Measurements from ENCODE around the gene BRD1.
"Not testable (repeated sequence)": the region's sequence is repeated elsewhere in the genome, so short reads cannot be mapped to it uniquely, and the experiment has no call there.

The BRD1 gene

DNA sequence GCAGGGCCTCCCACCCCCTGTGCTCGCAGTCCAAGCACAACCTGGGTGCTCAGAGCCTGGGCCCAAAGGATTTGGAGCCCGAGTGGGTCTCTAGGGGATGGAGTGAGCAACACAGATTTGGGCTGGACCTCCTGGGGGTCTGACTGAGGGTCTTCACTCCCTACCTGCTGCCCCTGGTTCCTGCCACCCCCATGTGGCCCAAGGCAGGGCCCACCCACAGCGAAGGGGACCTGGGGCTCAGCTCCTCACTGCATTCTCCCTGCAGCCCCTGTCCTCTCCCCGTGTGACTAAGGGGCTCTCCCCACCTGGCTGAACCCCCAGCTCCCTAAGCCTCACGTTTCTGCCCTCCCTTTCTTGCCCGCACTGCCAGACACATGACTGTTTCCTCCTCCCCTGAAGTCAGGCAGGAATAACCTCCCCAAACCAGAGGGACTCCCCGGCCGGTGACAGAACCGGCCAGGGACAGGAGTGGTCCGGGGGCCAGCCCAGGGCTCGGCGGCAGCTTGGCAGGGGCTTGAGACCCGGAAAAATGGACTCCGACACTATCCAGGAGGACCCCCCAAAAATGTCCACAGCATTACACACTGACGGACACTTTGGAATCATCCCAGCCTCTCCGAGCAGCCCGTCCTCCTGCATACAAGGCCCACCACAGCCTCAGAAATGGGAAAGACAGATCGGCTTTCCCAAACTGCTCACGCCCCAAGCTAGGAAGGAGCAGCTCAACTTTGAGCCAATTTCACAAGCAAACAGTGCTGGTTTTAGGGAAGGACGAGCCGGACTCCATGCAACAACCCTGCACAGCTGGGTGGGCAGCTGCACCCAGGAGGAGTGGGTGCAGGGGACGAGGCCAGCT lies 57.8 kb downstream of the BRD1 start:
- Mint-ChIP-seq H3K9me3 (peaks cover 6% of the 10 kb centered on the region), H3K36me3 (ENCODE audit: low read depth) (peaks cover 12% of the 10 kb centered on the region)

DNA sequence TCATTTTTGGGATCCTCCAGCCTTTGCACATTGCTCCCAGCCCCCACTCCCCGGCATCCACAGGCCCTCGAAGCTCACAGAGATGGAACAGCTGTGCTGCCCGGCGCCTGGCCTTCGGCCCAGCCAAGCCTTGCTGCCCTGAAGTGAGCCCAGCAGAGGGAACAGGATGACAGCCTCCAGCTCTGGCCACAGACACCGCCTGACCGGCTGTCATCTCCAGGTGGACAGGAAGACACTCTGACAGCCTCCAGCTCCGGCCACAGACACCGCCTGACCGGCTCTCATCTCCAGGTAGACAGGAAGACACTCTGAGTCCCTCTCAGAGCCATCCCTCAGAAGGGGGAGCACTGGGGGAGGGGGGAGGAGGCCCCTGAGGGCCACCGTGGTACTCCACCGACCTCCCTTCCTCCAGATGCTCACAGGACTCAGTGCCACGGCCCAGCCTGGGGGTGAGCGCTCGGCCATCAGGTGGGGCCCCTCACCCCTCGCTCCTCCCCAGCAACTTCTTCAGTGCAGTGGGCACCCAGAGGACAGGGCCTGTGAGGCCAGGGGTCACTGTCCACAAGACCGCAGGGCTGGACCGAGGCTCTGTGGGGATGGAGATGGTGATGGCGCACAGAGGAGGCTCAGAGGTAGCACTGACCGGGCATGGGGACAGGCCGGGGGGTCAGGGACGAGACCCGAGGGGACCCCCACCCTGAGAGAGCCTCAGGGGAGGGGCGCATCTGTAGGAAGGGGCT lies 58.6 kb downstream of the BRD1 start:
- H3K27ac Mint-ChIP-seq, result no peak overlapping the region
- peaks cover 6% of the 10 kb centered on the region for H3K9me3 Mint-ChIP-seq
- H3K36me3 Mint-ChIP-seq (ENCODE audit: low read depth), result peaks cover 8% of the 10 kb centered on the region
- H3K4me1 Mint-ChIP-seq (ENCODE audit: low read depth), result peaks cover 12% of the 10 kb centered on the region
- no peak overlapping the region for H3K4me3 Mint-ChIP-seq
- H3K27me3 Mint-ChIP-seq (ENCODE audit: low read depth), result no peaks in the 10 kb centered on the region

More for the DNA sequence above, 57.8 kb downstream of the BRD1 start:
- no peak overlapping the region for H3K27ac Mint-ChIP-seq
- no peak overlapping the region for H3K4me3 Mint-ChIP-seq
- H3K27me3 Mint-ChIP-seq (ENCODE audit: low read depth), result no peaks in the 10 kb centered on the region
- peaks cover 12% of the 10 kb centered on the region for H3K4me1 Mint-ChIP-seq (ENCODE audit: low read depth)

DNA sequence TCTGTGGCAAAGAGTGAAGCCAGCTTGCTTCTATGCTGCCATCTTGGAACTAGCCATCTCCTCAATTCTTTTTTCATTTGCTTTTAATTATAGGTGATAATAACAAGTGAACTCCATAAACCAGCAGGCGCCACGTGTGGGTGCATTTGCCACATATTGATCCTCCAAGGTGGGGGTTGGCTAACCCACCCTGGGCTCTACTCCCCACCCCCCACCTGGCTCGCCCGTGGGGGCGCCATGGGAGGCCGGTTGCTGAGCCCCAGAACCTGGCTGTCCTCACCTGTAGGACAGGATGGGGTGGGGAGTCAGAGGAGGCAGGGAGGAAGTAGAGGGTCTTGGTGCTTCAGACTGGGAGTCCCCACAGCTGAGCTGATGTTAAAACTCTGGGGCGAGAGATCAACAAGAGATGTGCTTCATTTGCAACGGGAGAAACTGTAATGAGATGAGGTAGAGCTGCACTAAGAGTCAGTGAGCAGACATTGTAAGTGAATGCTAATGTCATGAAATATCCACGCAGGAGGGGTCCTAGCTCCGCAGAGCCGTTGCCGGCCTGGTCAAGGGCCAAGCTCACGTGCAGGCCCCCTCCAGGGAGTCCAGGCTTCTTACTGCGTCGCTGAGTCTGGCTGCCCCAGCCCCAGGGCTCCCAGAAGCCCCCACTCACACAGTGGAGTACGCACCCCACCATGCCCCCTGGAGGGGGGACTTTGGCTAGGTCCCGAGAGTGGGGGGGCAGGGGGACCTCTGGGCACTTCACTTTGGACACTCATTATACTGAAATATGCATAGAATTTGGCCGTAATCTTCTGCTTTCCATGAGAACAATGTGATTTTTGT lies 59.4 kb downstream of the BRD1 start:
- Mint-ChIP-seq H3K27me3 (ENCODE audit: low read depth) (no peaks in the 10 kb centered on the region), H3K9me3 (peaks cover 6% of the 10 kb centered on the region), H3K4me3 (no peak overlapping the region), H3K4me1 (ENCODE audit: low read depth) (peaks cover 11% of the 10 kb centered on the region), H3K36me3 (ENCODE audit: low read depth) (peaks cover 2% of the 10 kb centered on the region), H3K27ac (no peak overlapping the region)

DNA sequence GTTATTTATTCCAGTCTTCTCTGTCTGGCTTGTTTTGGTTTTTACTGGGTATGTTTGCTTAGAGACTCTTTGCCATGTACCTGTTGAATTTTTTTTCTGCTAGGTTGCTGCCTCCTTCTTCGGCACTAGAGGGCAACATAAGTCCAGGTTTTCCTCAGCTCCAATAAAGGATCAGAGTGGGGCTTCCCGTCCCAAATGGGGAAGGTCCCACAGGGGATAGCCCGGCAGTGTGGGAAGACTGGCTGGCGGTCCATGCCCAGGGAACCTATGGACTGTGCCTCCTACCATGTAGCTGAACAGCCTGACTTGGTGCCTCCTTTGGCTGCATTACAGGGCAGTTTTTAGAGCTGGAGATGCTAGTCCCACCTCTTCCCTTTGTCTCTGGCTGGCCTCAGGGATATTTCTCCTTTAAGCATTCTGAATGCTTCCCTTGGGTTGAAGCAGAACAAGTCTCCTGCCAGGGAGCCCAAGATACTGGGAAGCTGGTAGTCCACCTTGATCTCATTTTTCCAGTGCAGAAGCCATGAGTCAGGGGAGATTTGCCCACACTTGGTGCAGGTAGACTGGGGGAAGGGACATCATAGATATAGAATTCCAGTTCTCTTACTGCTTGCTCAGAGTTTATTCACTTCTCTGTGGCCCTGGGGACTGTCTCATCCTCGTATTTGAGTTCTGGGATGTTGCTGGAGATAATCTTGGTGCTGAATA lies 60.2 kb downstream of the BRD1 start:
- Mint-ChIP-seq H3K27ac (no peak overlapping the region), H3K4me3 (no peak overlapping the region), H3K9me3 (peaks cover 6% of the 10 kb centered on the region), H3K36me3 (ENCODE audit: low read depth) (peaks cover 2% of the 10 kb centered on the region), H3K4me1 (ENCODE audit: low read depth) (peaks cover 10% of the 10 kb centered on the region), H3K27me3 (ENCODE audit: low read depth) (no peaks in the 10 kb centered on the region)

DNA sequence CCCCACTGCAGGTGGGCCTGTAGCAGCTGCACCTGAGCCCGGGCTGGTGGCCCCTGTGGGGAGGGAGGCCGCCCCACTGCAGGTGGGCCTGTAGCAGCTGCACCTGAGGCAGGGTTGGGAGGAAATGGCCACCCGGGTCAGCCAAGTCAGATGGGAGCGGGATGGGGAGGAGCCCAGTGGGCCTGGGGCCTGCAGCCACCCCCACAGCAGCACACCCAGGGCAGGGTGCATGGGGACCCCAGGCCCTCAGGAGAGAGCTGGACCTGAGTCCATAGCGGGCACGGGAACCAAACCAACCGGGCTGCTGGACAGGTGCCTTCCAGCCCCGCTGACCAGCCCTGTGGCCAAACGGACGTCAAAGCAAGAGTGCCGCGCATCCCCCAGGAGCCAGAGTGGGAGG lies 61.7 kb downstream of the BRD1 start:
- peaks cover 2% of the 10 kb centered on the region for H3K36me3 Mint-ChIP-seq (ENCODE audit: low read depth)
- H3K4me3 Mint-ChIP-seq, result no peak overlapping the region
- H3K27ac Mint-ChIP-seq, result no peak overlapping the region
- peaks cover 15% of the 10 kb centered on the region for H3K4me1 Mint-ChIP-seq (ENCODE audit: low read depth)
- peaks cover 6% of the 10 kb centered on the region for H3K9me3 Mint-ChIP-seq
- H3K27me3 Mint-ChIP-seq (ENCODE audit: low read depth), result no peaks in the 10 kb centered on the region

DNA sequence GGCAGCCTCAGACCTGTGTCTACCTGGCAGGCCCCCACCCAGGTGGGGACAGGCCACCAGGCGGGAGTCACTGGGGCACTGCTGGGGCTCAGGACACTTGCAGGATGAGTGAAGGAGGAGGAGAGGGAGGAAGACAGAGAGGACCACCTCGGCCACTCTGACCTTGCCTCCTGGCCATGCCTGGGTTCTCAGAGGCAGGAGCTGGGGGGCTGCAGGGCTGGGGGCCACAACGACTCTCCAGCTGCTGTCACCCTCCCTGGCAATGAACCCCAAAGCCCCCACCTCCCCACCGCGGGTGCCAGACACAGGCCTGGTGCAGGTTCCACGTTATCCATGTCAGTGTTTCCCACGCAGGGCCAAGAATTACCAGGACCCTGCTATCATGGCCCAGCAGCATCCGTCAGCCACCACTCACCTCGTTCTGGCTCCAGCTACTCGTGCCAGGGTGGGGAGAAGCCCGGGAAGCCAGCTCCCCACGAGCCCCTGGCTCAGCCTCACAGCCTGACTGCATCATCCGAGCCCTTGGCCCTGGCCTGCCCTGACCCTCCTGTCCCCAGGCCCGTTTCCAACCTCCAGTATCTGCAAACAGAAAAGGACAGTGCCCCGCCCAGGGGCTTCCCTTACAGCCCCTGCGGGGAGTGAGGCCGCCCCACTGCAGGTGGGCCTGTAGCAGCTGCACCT lies 62.4 kb downstream of the BRD1 start:
- Mint-ChIP-seq H3K27ac (no peak overlapping the region), H3K27me3 (ENCODE audit: low read depth) (no peaks in the 10 kb centered on the region), H3K4me3 (no peak overlapping the region), H3K4me1 (ENCODE audit: low read depth) (peaks cover 16% of the 10 kb centered on the region), H3K36me3 (ENCODE audit: low read depth) (peaks cover 2% of the 10 kb centered on the region), H3K9me3 (peaks cover 6% of the 10 kb centered on the region)

DNA sequence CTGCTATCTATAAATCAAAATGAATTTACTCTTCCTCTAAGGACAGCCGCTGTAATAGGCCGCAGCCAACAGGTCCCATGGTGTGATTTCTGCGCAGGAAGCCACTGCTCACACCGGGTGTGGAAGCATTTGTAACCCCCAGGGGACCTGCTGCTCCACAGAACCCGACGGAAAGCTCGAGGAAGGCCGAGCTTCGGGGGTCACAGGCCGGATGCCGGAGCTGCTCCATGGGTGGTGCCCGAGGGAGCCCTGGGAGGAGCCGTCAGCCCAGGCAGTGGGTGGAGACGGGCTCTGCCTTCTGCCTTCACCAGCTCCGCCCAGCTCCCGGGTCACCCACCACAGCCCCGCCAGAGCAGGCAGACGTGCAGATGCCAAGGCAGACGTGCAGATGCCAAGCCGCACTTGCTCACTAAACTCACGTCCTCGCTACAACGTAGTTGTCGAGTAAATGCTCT lies 63.5 kb downstream of the BRD1 start:
- H3K36me3 Mint-ChIP-seq (ENCODE audit: low read depth), result peaks cover 2% of the 10 kb centered on the region
- H3K9me3 Mint-ChIP-seq, result peaks cover 6% of the 10 kb centered on the region
- H3K27me3 Mint-ChIP-seq (ENCODE audit: low read depth), result no peaks in the 10 kb centered on the region
- H3K4me1 Mint-ChIP-seq (ENCODE audit: low read depth), result peaks cover 16% of the 10 kb centered on the region
- H3K4me3 Mint-ChIP-seq, result no peak overlapping the region
- no peak overlapping the region for H3K27ac Mint-ChIP-seq

DNA sequence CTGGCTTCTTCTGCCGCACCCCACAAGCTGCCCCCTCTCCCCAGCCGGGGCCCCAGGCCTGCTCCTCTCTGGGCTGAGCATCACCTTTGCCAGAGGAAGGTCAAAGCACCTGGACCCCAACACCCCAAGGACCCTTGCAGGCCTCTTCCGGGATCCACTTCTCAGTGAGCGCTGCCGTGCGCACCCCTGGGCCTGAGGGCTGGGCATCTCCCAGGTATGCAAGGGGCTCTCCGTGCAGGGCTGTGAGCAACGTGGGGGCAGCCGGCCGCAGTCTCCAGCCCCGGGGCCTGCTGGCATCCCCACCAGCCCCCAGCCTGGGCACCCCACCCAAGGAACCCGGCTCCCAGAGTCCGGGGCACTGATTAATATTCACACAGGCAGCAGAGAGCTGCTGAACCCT lies 64.0 kb downstream of the BRD1 start:
- Mint-ChIP-seq H3K4me3 (no peak overlapping the region), H3K36me3 (ENCODE audit: low read depth) (peaks cover 2% of the 10 kb centered on the region), H3K27ac (no peak overlapping the region), H3K9me3 (peaks cover 6% of the 10 kb centered on the region), H3K27me3 (ENCODE audit: low read depth) (no peaks in the 10 kb centered on the region), H3K4me1 (ENCODE audit: low read depth) (peaks cover 16% of the 10 kb centered on the region)

DNA sequence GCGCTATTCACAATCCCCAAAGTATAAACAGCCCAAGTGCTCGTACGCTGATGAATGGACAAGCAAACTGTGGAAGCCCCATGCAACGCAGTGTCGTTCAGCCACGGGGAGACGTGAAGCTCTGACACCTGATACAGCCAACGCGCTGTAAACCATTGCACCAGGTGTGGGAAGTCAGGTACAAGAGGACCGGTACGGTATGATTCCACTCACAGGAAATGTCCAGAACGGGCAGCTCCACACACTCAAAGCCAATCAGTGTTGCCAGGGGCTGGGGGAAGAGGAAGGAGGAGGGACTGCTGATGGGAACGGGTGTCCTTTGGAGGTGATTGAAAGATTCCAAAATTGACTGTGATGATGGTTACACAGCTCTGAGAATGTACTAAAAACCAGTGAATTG lies 64.5 kb downstream of the BRD1 start:
- H3K4me1 Mint-ChIP-seq (ENCODE audit: low read depth), result peaks cover 16% of the 10 kb centered on the region
- peaks cover 2% of the 10 kb centered on the region for H3K36me3 Mint-ChIP-seq (ENCODE audit: low read depth)
- H3K9me3 Mint-ChIP-seq, result peaks cover 6% of the 10 kb centered on the region
- H3K27ac Mint-ChIP-seq, result no peak overlapping the region
- no peak overlapping the region for H3K4me3 Mint-ChIP-seq
- H3K27me3 Mint-ChIP-seq (ENCODE audit: low read depth), result no peaks in the 10 kb centered on the region

DNA sequence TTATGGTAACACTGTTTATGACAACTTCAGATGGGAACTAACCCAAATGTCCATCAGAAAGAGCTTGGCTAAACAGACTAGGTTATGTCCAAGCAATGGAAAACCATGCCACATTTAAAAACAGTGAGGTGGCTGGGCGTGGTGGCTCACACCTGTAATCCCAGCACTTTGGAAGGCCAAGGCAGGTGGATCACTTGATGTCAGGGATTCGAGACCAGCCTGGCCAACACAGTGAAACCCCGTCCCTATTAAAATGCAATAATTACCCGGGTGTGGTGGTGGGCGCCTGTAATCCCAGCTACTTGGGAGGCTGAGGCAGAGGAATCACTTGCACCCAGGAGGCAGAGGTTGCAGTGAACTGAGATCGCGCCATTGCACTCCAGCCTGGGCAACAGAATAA lies 65.1 kb downstream of the BRD1 start:
- H3K9me3 Mint-ChIP-seq; H3K27me3 Mint-ChIP-seq (ENCODE audit: low read depth); H3K36me3 Mint-ChIP-seq (ENCODE audit: low read depth); H3K27ac Mint-ChIP-seq; H3K4me3 Mint-ChIP-seq: not testable (repeated sequence)
- peaks cover 14% of the 10 kb centered on the region for H3K4me1 Mint-ChIP-seq (ENCODE audit: low read depth)

DNA sequence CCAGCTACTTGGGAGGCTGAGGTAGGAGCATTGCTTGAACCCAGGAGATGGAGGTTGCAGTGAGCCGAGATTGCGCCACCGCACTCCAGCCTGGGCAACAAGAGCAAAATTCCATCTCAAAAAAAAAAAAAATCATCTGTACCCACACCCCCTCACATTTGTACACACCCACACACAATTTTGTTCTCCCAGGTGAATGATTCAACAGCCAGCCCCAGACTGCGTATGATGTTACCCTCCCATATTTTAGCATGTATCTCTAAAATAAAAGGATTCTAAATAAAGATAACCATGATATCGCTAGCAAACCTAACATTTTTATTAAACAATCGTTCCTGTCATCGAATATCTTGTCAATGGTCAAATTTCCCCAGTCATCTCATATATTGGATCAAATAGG lies 65.8 kb downstream of the BRD1 start:
- Mint-ChIP-seq H3K27me3 (ENCODE audit: low read depth) (no peaks in the 10 kb centered on the region), H3K36me3 (ENCODE audit: low read depth) (no peaks in the 10 kb centered on the region), H3K9me3 (peaks cover under 1% of the 10 kb centered on the region), H3K4me3 (no peak overlapping the region), H3K27ac (no peak overlapping the region), H3K4me1 (ENCODE audit: low read depth) (peaks cover 9% of the 10 kb centered on the region)

DNA sequence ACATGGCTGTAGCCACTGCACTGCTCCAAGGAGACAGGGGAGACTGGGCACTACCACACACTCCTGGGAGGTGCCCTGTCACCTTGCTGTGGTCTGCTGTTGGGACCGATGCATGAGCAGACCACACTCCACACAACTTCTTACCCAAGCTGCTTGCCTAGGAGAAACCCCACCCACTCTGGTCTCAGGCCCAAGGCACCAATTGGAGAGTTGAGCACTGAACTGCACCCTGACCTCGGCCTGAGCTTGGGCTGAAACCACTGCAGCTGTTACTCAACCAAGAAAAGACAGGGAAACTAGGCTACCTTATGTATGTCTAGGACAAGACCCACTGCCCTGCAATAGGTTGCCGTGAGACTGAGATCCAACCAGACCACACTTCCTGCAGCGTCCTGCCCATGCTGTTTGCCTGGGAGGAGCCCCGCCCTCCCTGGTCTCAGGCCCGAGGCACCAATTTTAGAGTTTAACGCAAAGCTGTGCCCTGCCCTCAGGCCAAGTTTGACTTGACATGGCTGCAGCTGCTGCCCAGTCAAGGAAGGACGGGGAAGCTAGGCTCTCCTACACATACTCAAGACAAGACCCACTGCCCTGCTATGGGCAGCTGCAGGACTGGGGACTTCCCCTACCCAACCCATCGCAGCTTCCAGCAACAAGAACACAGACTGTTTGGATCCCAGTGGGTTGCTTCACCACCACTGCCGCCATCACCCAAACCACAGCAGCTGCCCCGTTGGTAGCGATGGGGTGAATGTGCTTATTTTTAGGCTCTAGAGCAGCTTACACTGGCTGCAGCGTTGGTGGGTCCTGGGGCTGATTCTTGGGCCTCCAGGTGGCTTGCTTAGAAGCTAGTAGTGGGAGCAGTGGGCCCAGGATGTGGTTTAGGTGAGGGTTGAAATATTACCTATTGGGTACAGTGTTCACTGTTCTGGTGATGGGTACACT lies 66.8 kb downstream of the BRD1 start:
- H3K27ac Mint-ChIP-seq, result no peak overlapping the region
- peaks cover 9% of the 10 kb centered on the region for H3K4me1 Mint-ChIP-seq (ENCODE audit: low read depth)
- H3K9me3 Mint-ChIP-seq, result no peaks in the 10 kb centered on the region
- no peaks in the 10 kb centered on the region for H3K36me3 Mint-ChIP-seq (ENCODE audit: low read depth)
- H3K27me3 Mint-ChIP-seq (ENCODE audit: low read depth), result no peaks in the 10 kb centered on the region
- H3K4me3 Mint-ChIP-seq, result no peak overlapping the region

DNA sequence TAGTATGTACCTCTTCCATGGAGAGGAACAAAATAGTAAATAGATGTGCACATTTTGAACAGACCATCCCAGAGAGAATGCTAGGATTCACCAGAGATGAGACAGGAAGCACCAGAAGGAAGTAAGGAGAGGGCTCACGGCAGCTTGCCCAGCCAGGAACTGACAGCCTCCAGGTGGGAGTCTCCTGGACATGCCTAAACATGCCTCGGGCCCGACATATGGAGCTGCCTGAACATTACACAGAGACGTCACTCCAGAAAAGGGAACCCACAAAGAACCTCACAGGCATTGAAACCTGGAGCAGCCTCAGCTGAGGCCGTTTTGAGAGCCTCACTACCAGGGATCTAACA lies 67.4 kb downstream of the BRD1 start:
- Mint-ChIP-seq H3K36me3 (ENCODE audit: low read depth) (no peaks in the 10 kb centered on the region), H3K27ac (no peak overlapping the region), H3K4me1 (ENCODE audit: low read depth) (peaks cover 9% of the 10 kb centered on the region), H3K27me3 (ENCODE audit: low read depth) (no peaks in the 10 kb centered on the region), H3K9me3 (no peaks in the 10 kb centered on the region), H3K4me3 (no peak overlapping the region)
